Small intestine (tissue), 7 donors: ENCODE results near the gene FOXC1. TPM values are rescaled to one million over a fixed set of nuclear protein-coding genes. Genes with fewer than 3 reads are reported as not detected.
A peak's percentile ranks its signal among the peaks of the same experiment; 100 is the strongest.

Experiments used
- DNase-seq, 2 donors: peaks; one replicate each; pipeline versions ENCODE4 v3.0.0 to v3.0.0-alpha.2; 2013
- FAIRE-seq: peaks from 2 replicates; lab custom pipeline; 2012; peaks lifted over from hg19 to GRCh38; lab: Jason Lieb, UNC
- H3K27ac ChIP-seq, 3 donors: one replicate each; pipeline ENCODE4 v1.5.1; 2013; ENCODE audit warnings: low read length in 2 of 3, mild to moderate bottlenecking in 2 of 3, control low read depth in 1 of 3, inconsistent platforms in 1 of 3, low read depth in 1 of 3, moderate library complexity in 1 of 3
- H3K27me3 ChIP-seq, 3 donors: one replicate each; pipeline ENCODE4 v1.6.1; 2013; ENCODE audit warnings: low read length in 3 of 3, inconsistent platforms in 1 of 3; ENCODE audit not compliant: control insufficient read depth in 3 of 3, insufficient read depth in 3 of 3
- H3K36me3 ChIP-seq, 3 donors: one replicate each; pipeline ENCODE4 v1.6.1; 2013; ENCODE audit warnings: low read length in 3 of 3, inconsistent platforms in 1 of 3, low read depth in 1 of 3, mild to moderate bottlenecking in 1 of 3, moderate library complexity in 1 of 3; ENCODE audit not compliant: control insufficient read depth in 3 of 3, insufficient read depth in 2 of 3
- H3K4me1 ChIP-seq, 3 donors: one replicate each; pipeline ENCODE4 v1.6.1; 2013; ENCODE audit warnings: low read length in 2 of 3, inconsistent platforms in 1 of 3, low read depth in 1 of 3, mild to moderate bottlenecking in 1 of 3, moderate library complexity in 1 of 3; ENCODE audit not compliant: control insufficient read depth in 3 of 3, insufficient read depth in 2 of 3
- H3K4me3 ChIP-seq, 3 donors: one replicate each; pipeline ENCODE4 v1.5.1; 2013; ENCODE audit warnings: low read length in 3 of 3, control low read depth in 1 of 3, inconsistent platforms in 1 of 3, low read depth in 1 of 3, mild to moderate bottlenecking in 1 of 3, moderate library complexity in 1 of 3
- H3K9me3 ChIP-seq, 2 donors: one replicate each; pipeline ENCODE4 v1.6.1; 2013; ENCODE audit warnings: low read depth in 1 of 2, low read length in 1 of 2; ENCODE audit not compliant: control insufficient read depth in 2 of 2, insufficient read depth in 1 of 2
- WGBS, 3 donors: extraction: QIAGEN DNeasy Blood & Tissue Kit; methylation state at CpG; one replicate each; pipeline ENCODE4 v1.1.7; 2013; 5-methylcytosine and 5-hydroxymethylcytosine counted together
- polyA plus RNA-seq, 4 donors: library from polyadenylated mRNA; stranded (reverse) in 3 of 4; unstranded in 1 of 4; fragments of 200-250 nt in 3 of 4; fragments of 120-200 nt in 1 of 4; gene quantifications; one replicate each; pipeline versions ENCODE4 v1.2.1 to v1.2.3, GENCODE V29; 2013
- donor health status: healthy with polysubstance abuse.
- donor health status: control.
- donor health status: control.
- donor health status: Bipolar disorder and iron deficiency.
- donor health status: healthy.

FOXC1 gene
- polyA plus RNA-seq, 4 donors = 0.22 to 3.1 (median 0.27) TPM; not detected in 1

- no peak for DNase-seq
- peaks cover 0 to 89% (median 23%) of the 10 kb centered on the region in 3 donors for H3K27me3 ChIP-seq
- H3K27ac ChIP-seq = no peak overlapping the region
- FAIRE-seq = no peak
- no peaks in the 10 kb centered on the region for H3K36me3 ChIP-seq
- no peaks in the 10 kb centered on the region for H3K9me3 ChIP-seq
- 85 to 96% (median 86%) methylated on average over 10 of the region's 10 CpGs for WGBS, 3 donors
- H3K4me3 ChIP-seq = no peak overlapping the region
- peaks cover 0 to 2% (median 0%) of the 10 kb centered on the region in 3 donors for H3K4me1 ChIP-seq
Measured at GRCh38 chr6:1599469-1599868, 10.2 kb upstream of the FOXC1 start.

GRCh38 chr6:1600063-1600763, 9.5 kb upstream of the FOXC1 start:
- peaks cover 0 to 89% (median 29%) of the 10 kb centered on the region in 3 donors for H3K27me3 ChIP-seq
- no peak for DNase-seq
- peaks cover 0 to 2% (median 0%) of the 10 kb centered on the region in 3 donors for H3K4me1 ChIP-seq
- no peak overlapping the region for H3K27ac ChIP-seq
- H3K36me3 ChIP-seq = no peaks in the 10 kb centered on the region
- no peak overlapping the region for H3K4me3 ChIP-seq
- no peak for FAIRE-seq
- WGBS, 3 donors = 50 to 65% (median 55%) methylated on average over 3 of the region's 3 CpGs
- no peaks in the 10 kb centered on the region for H3K9me3 ChIP-seq

GRCh38 chr6:1600764-1601157, 9.0 kb upstream of the FOXC1 start:
- Histone ChIP-seq H3K27ac (no peak overlapping the region), H3K4me1 (peaks cover 0 to 2% (median 0%) of the 10 kb centered on the region in 3 donors), H3K27me3 (peaks cover 4 to 90% (median 32%) of the 10 kb centered on the region in 3 donors), H3K9me3 (no peaks in the 10 kb centered on the region), H3K36me3 (no peaks in the 10 kb centered on the region), H3K4me3 (no peak overlapping the region)
- no peak for FAIRE-seq
- 22 to 43% (median 33%) methylated on average over 15 of the region's 15 CpGs for WGBS, 3 donors
- DNase-seq = no peak

GRCh38 chr6:1601158-1602048, 8.3 kb upstream of the FOXC1 start:
- FAIRE-seq (no peak), DNase-seq (peak; percentile 46 to 69)
- WGBS, 3 donors = 25 to 29% (median 27%) methylated on average over 38 to 60 of the region's 60 CpGs
- H3K9me3 ChIP-seq = no peaks in the 10 kb centered on the region
- peaks cover 0 to 2% (median 0%) of the 10 kb centered on the region in 3 donors for H3K4me1 ChIP-seq
- H3K27ac ChIP-seq = no peak overlapping the region
- H3K4me3 ChIP-seq = peak overlapping the region in 1 of 3 donors; percentile 1
- H3K36me3 ChIP-seq = no peaks in the 10 kb centered on the region
- peaks cover 4 to 92% (median 39%) of the 10 kb centered on the region in 3 donors for H3K27me3 ChIP-seq

GRCh38 chr6:1602049-1602713, 7.5 kb upstream of the FOXC1 start:
- Histone ChIP-seq H3K4me1 (peaks cover 0 to 2% (median 0%) of the 10 kb centered on the region in 3 donors), H3K36me3 (no peaks in the 10 kb centered on the region), H3K9me3 (no peaks in the 10 kb centered on the region), H3K4me3 (no peak overlapping the region), H3K27ac (no peak overlapping the region), H3K27me3 (peaks cover 4 to 95% (median 43%) of the 10 kb centered on the region in 3 donors)
- WGBS, 3 donors = 92 to 97% (median 94%) methylated on average over 10 of the region's 10 CpGs
- DNase-seq = no peak
- FAIRE-seq = no peak

GRCh38 chr6:1603708-1604107, 6.0 kb upstream of the FOXC1 start:
- DNase-seq (no peak), FAIRE-seq (no peak)
- no peaks in the 10 kb centered on the region for H3K36me3 ChIP-seq
- H3K4me3 ChIP-seq = no peak overlapping the region
- WGBS, 3 donors = 68 to 82% (median 79%) methylated on average over 15 of the region's 15 CpGs
- peaks cover 8 to 97% (median 55%) of the 10 kb centered on the region in 3 donors for H3K27me3 ChIP-seq
- peaks cover 0 to 7% (median 0%) of the 10 kb centered on the region in 3 donors for H3K4me1 ChIP-seq
- no peaks in the 10 kb centered on the region for H3K9me3 ChIP-seq
- no peak overlapping the region for H3K27ac ChIP-seq

- FAIRE-seq (no peak), DNase-seq (peak; percentile 60 to 85)
- Histone ChIP-seq H3K4me1 (peaks cover 0 to 10% (median 3%) of the 10 kb centered on the region in 3 donors), H3K27ac (no peak overlapping the region), H3K9me3 (no peaks in the 10 kb centered on the region), H3K4me3 (peak overlapping the region; percentile 16 to 58 (median 35)), H3K27me3 (peaks cover 12 to 97% (median 57%) of the 10 kb centered on the region in 3 donors), H3K36me3 (no peaks in the 10 kb centered on the region)
- WGBS, 3 donors = 1 to 2% (median 1%) methylated on average over 73 to 85 of the region's 85 CpGs
Measured at GRCh38 chr6:1604158-1605003, 5.3 kb upstream of the FOXC1 start.
